ENCODE data around the gene TEX44. TPM values are rescaled to one million over a fixed set of nuclear protein-coding genes. Genes with fewer than 3 reads are reported as not detected.

The TEX44 gene
- total and polyA plus RNA-seq, 2 experiments from 2014 or later: not detected

- Histone ChIP-seq H3K4me3 (no peak overlapping the region), H3K27ac (no peak overlapping the region), H3K9me3 (ENCODE audit: low read depth) (no peaks in the 10 kb centered on the region), H3K4me1 (ENCODE audit: low read depth) (peaks cover 17% of the 10 kb centered on the region), H3K36me3 (no peaks in the 10 kb centered on the region), H3K27me3 (no peaks in the 10 kb centered on the region)
- no peak for DNase-seq (ENCODE audit: low read depth in 1 of 2, low spot score in 1 of 2)
- no peak for TF ChIP-seq CTCF (IDR thresholded peaks at IDR 0.05; ENCODE audit: low read depth, low read length)
These were observed 8.1 kb downstream of the TEX44 start for GRCh38 chr2:231600619-231601355.

- H3K36me3 ChIP-seq: no peaks in the 10 kb centered on the region
- H3K4me1 ChIP-seq (ENCODE audit: low read depth): peaks cover 23% of the 10 kb centered on the region
- no peak overlapping the region for H3K27ac ChIP-seq
- peak; percentile 86 to 91 for DNase-seq (ENCODE audit: low read depth in 1 of 2, low spot score in 1 of 2)
- H3K27me3 ChIP-seq: no peaks in the 10 kb centered on the region
- H3K9me3 ChIP-seq (ENCODE audit: low read depth): no peaks in the 10 kb centered on the region
- peak; percentile 93 for TF ChIP-seq CTCF (IDR thresholded peaks at IDR 0.05; ENCODE audit: low read depth, low read length)
- H3K4me3 ChIP-seq: no peak overlapping the region
These were observed 8.9 kb downstream of the TEX44 start for GRCh38 chr2:231601356-231602229.

GRCh38 chr2:231602859-231603467 is 10.3 kb downstream of the TEX44 start:
- Histone ChIP-seq H3K27ac (no peak overlapping the region), H3K4me3 (no peak overlapping the region), H3K36me3 (no peaks in the 10 kb centered on the region), H3K9me3 (ENCODE audit: low read depth) (no peaks in the 10 kb centered on the region), H3K27me3 (no peaks in the 10 kb centered on the region), H3K4me1 (ENCODE audit: low read depth) (peaks cover 23% of the 10 kb centered on the region)
- DNase-seq (ENCODE audit: low read depth in 1 of 2, low spot score in 1 of 2): no peak
- TF ChIP-seq CTCF (IDR thresholded peaks at IDR 0.05; ENCODE audit: low read depth, low read length): no peak

GRCh38 chr2:231604101-231604684 is 11.5 kb downstream of the TEX44 start:
- Histone ChIP-seq H3K4me1 (ENCODE audit: low read depth) (peaks cover 23% of the 10 kb centered on the region), H3K36me3 (no peaks in the 10 kb centered on the region), H3K4me3 (peak overlapping the region; percentile 14), H3K27me3 (no peaks in the 10 kb centered on the region), H3K9me3 (ENCODE audit: low read depth) (no peaks in the 10 kb centered on the region), H3K27ac (peak overlapping the region; percentile 99)
- DNase-seq (ENCODE audit: low read depth in 1 of 2, low spot score in 1 of 2): no peak
- TF ChIP-seq CTCF (IDR thresholded peaks at IDR 0.05; ENCODE audit: low read depth, low read length): no peak

Data from cardiac muscle cell (in vitro differentiated cells and primary cell).